Transverse colon (tissue), 3 donors: Measurements from ENCODE around the gene FAM13A.

ENCODE experiments used
- CTCF ChIP-seq, 5 experiments: fragments of 200-600 bp in 3 of 5; fragments of 450-650 bp in 2 of 5; sonication (generic) in 3 of 5; IDR thresholded peaks; 1 replicate in 2 of 5; 2 replicates in 3 of 5; pipeline ENCODE4 v1.5.1; 2016 to 2017; ENCODE audit warnings: antibody characterized with exemption in 5 of 5, inconsistent platforms in 3 of 5, mild to moderate bottlenecking in 2 of 5, moderate library complexity in 1 of 5
- POLR2A ChIP-seq: fragments of 450-650 bp; IDR thresholded peaks from one replicate; pipeline ENCODE4 v1.6.1; 2016; ENCODE audit warnings: antibody characterized with exemption, mild to moderate bottlenecking, moderate library complexity

- TF ChIP-seq CTCF (IDR thresholded peaks at IDR 0.05) (no peak), POLR2A (no peak)
These were observed 210.7 kb downstream of the FAM13A start for GRCh38 chr4:88846206-88846790.
